Measurements from ENCODE around the gene TBC1D25.
A peak's percentile ranks its signal among the peaks of the same experiment; 100 is the strongest.

The TBC1D25 gene

GRCh38 chrX:48531358-48531959 is 8.1 kb upstream of the TBC1D25 start:
- Histone ChIP-seq H3K4me1 (peaks cover 0 to 27% (median 6%) of the 10 kb centered on the region in 10 experiments; a peak in 6 of 20 replicates), H3K9ac (peak overlapping the region in 1 of 11 experiments; percentile 45; a peak in 3 of 22 replicates), H3K27me3 (peaks cover 48 to 94% (median 73%) of the 10 kb centered on the region in 11 experiments; a peak in 21 of 22 replicates), H3K27ac (peak overlapping the region in 6 of 11 experiments; percentile 4 to 79 (median 61); a peak in 10 of 22 replicates), H4K20me1 (peaks cover 0 to 7% (median 0%) of the 10 kb centered on the region in 11 experiments; a peak in 1 of 22 replicates), H3K36me3 (peaks cover 18 to 40% (median 26%) of the 10 kb centered on the region in 11 experiments), H3K4me2 (peak overlapping the region in 3 of 11 experiments; percentile 4 to 52 (median 25); a peak in 4 of 22 replicates), H3K9me3 (replicated peaks in 1 of 11) (peaks cover 0 to 7% (median 0%) of the 10 kb centered on the region in 11 experiments; a peak in 2 of 22 replicates), H3K4me3 (no peak overlapping the region)
- TF ChIP-seq Cebpa-rat (IDR thresholded peaks at IDR 0.05), result no peak

DNA sequence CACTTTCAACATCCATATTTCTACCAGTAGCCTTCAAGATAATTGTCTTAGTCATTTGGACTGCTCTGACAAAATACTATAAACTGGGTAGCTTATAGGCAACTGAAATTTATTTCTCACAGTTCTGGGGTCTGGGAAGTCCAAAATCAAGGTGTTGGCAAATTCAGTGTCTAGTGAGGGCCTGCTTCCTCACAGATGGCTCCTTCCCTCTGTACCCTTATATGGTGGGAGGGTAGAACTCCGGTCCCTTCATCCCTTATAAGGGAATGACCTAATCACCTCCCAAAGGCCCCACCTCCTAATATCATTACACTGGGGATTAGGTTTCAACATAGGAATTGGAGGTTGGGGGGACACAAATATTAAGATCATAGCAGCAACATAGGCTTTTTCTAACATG is 7.4 kb upstream of the TBC1D25 start:
- peaks cover 0 to 2% (median 0%) of the 10 kb centered on the region in 11 experiments; a peak in 1 of 22 replicates for H4K20me1 ChIP-seq
- peak overlapping the region in 3 of 11 experiments; percentile 1 to 52 (median 5); a peak in 3 of 22 replicates for H3K4me2 ChIP-seq
- H3K9me3 ChIP-seq (replicated peaks in 1 of 11), result peaks cover 0 to 7% (median 0%) of the 10 kb centered on the region in 11 experiments; a peak in 2 of 22 replicates
- H3K27ac ChIP-seq, result peak overlapping the region in 5 of 11 experiments; percentile 46 to 79 (median 62); a peak in 6 of 22 replicates
- H3K4me1 ChIP-seq, result peaks cover 0 to 27% (median 6%) of the 10 kb centered on the region in 10 experiments; a peak in 6 of 20 replicates
- no peak for TF ChIP-seq Cebpa-rat (IDR thresholded peaks at IDR 0.05)
- peaks cover 11 to 33% (median 19%) of the 10 kb centered on the region in 11 experiments for H3K36me3 ChIP-seq
- H3K9ac ChIP-seq, result no peak overlapping the region
- no peak overlapping the region for H3K4me3 ChIP-seq
- H3K27me3 ChIP-seq, result peaks cover 48 to 93% (median 68%) of the 10 kb centered on the region in 11 experiments; a peak in 21 of 22 replicates

GRCh38 chrX:48533165-48533564 is 6.3 kb upstream of the TBC1D25 start:
- H3K4me2 ChIP-seq, result no peak overlapping the region
- no peaks in the 10 kb centered on the region; a peak in 1 of 22 replicates for H4K20me1 ChIP-seq
- H3K4me3 ChIP-seq, result no peak overlapping the region
- H3K4me1 ChIP-seq, result peaks cover 0 to 27% (median 6%) of the 10 kb centered on the region in 10 experiments; a peak in 6 of 20 replicates
- H3K27me3 ChIP-seq, result peaks cover 43 to 90% (median 59%) of the 10 kb centered on the region in 11 experiments; a peak in 21 of 22 replicates
- peaks cover 0 to 7% (median 0%) of the 10 kb centered on the region in 11 experiments; a peak in 2 of 22 replicates for H3K9me3 ChIP-seq (replicated peaks in 1 of 11)
- no peak for TF ChIP-seq Cebpa-rat (IDR thresholded peaks at IDR 0.05)
- H3K9ac ChIP-seq, result no peak overlapping the region
- no peak overlapping the region for H3K27ac ChIP-seq
- H3K36me3 ChIP-seq, result peaks cover 2 to 23% (median 10%) of the 10 kb centered on the region in 11 experiments; a peak in 17 of 22 replicates

GRCh38 chrX:48538641-48539344 is 721 bp upstream of the TBC1D25 start:
- peaks cover 18 to 27% (median 23%) of the 10 kb centered on the region in 10 experiments for H3K4me1 ChIP-seq
- H4K20me1 ChIP-seq, result peaks cover 0 to 10% (median 0%) of the 10 kb centered on the region in 11 experiments; a peak in 4 of 22 replicates
- H3K36me3 ChIP-seq, result peaks cover 0 to 19% (median 9%) of the 10 kb centered on the region in 11 experiments; a peak in 13 of 22 replicates
- H3K4me3 ChIP-seq, result peak overlapping the region in 7 of 10 experiments; percentile 24 to 72 (median 55); a peak in 8 of 20 replicates
- peak overlapping the region in 9 of 11 experiments; percentile 13 to 56 (median 36); a peak in 8 of 22 replicates for H3K4me2 ChIP-seq
- H3K27ac ChIP-seq, result peak overlapping the region in 10 of 11 experiments; percentile 45 to 92 (median 76); a peak in 17 of 22 replicates
- H3K27me3 ChIP-seq, result peaks cover 0 to 44% (median 12%) of the 10 kb centered on the region in 11 experiments; a peak in 12 of 22 replicates
- H3K9me3 ChIP-seq (replicated peaks in 1 of 11), result 0 out of 22 replicates have a peak, but pooled peaks cover 0 to 4% (median 0%) of the 10 kb centered on the region in 11 experiments
- no peak for TF ChIP-seq Cebpa-rat (IDR thresholded peaks at IDR 0.05)
- H3K9ac ChIP-seq, result peak overlapping the region in 8 of 11 experiments; percentile 41 to 87 (median 84); a peak in 10 of 22 replicates

- peak overlapping the region; percentile 66 to 77 (median 72) for H3K4me3 ChIP-seq
- peak overlapping the region; percentile 80 to 91 (median 87) for H3K9ac ChIP-seq
- peak overlapping the region; percentile 69 to 85 (median 78) for H3K4me2 ChIP-seq
Measured at GRCh38 chrX:48540028-48540375, 488 bp downstream of the TBC1D25 start.

DNA sequence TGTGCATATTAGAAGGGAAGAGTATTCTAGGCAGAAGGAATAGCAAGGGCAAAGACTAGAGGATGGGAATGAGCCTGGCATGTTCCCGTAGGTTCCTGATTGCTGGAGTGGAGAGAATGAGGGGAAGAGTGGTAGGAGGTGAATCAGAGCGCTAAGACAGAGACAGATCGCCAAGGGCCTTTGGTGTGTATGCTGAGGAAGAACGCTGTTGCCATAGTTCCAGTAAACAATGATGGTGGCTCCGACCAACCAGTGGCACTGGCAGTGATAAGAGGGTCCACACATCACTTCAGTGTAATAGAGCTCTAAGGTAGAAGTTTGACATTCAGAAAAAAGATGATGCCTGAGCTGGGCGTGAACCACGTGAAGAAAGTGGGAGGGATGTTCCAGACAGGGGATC is 966 bp downstream of the TBC1D25 start:
- Histone ChIP-seq H3K27me3 (peaks cover 0 to 36% (median 11%) of the 10 kb centered on the region in 11 experiments; a peak in 11 of 22 replicates), H3K9ac (peak overlapping the region in 10 of 11 experiments; percentile 80 to 91 (median 87); a peak in 18 of 22 replicates), H3K36me3 (peaks cover 5 to 36% (median 16%) of the 10 kb centered on the region in 11 experiments; a peak in 17 of 22 replicates), H3K4me2 (peak overlapping the region; percentile 69 to 85 (median 78)), H3K27ac (peak overlapping the region in 9 of 11 experiments; percentile 59 to 90 (median 86); a peak in 14 of 22 replicates), H3K4me1 (peaks cover 18 to 25% (median 23%) of the 10 kb centered on the region in 10 experiments), H3K4me3 (peak overlapping the region; percentile 66 to 77 (median 72)), H4K20me1 (peaks cover 0 to 10% (median 0%) of the 10 kb centered on the region in 11 experiments; a peak in 5 of 22 replicates), H3K9me3 (replicated peaks in 1 of 11) (0 out of 22 replicates have a peak, but pooled peaks cover 0 to 4% (median 0%) of the 10 kb centered on the region in 11 experiments)
- no peak for TF ChIP-seq Cebpa-rat (IDR thresholded peaks at IDR 0.05)

More at GRCh38 chrX:48540028-48540375, 488 bp downstream of the TBC1D25 start:
- Histone ChIP-seq H3K36me3 (peaks cover 5 to 31% (median 15%) of the 10 kb centered on the region in 11 experiments; a peak in 17 of 22 replicates), H3K4me1 (peaks cover 18 to 27% (median 23%) of the 10 kb centered on the region in 10 experiments), H3K27me3 (peaks cover 0 to 39% (median 11%) of the 10 kb centered on the region in 11 experiments; a peak in 10 of 22 replicates), H3K27ac (peak overlapping the region; percentile 79 to 92 (median 86)), H3K9me3 (replicated peaks in 1 of 11) (0 out of 22 replicates have a peak, but pooled peaks cover 0 to 4% (median 0%) of the 10 kb centered on the region in 11 experiments), H4K20me1 (peaks cover 0 to 10% (median 0%) of the 10 kb centered on the region in 11 experiments; a peak in 5 of 22 replicates)
- TF ChIP-seq Cebpa-rat (IDR thresholded peaks at IDR 0.05), result no peak

DNA sequence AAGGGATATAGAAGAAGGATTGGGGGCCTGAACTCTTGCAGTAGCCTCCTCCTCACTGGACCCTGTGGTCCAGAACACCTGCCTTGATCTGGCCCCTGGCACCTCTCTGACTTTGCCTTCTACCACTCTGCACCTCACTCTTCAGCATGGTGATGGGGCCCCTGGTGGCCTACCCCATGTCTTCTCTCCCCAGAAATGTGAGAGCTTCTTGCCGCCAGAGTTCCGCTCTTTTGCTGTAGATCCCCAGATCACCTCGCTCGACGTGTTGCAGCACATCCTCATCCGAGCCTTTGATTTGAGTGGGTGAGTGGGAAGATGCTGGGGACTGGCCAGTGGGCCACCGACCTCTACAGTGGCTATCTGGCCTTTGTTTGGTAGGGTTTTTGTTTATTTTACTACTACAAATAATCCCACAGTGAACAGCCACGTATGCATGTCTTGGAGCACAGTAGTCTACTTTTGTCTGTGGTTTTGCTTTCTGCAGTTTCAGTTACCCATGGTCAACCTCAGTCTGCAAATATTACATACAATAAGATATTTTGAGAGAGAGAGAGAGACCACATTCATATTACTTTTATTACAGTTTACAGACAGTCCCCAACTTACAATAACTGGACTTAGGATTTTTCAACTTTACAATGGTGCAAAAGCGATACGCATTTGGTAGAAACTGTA is 1.8 kb downstream of the TBC1D25 start:
- H3K4me2 ChIP-seq, result peak overlapping the region; percentile 69 to 85 (median 78)
- peak overlapping the region in 8 of 11 experiments; percentile 10 to 88 (median 82); a peak in 8 of 22 replicates for H3K9ac ChIP-seq
- H3K9me3 ChIP-seq (replicated peaks in 1 of 11), result 0 out of 22 replicates have a peak, but pooled peaks cover 0 to 4% (median 0%) of the 10 kb centered on the region in 11 experiments
- H4K20me1 ChIP-seq, result peaks cover 0 to 10% (median 0%) of the 10 kb centered on the region in 11 experiments; a peak in 5 of 22 replicates
- H3K4me1 ChIP-seq, result peaks cover 13 to 25% (median 21%) of the 10 kb centered on the region in 10 experiments
- H3K27ac ChIP-seq, result peak overlapping the region in 9 of 11 experiments; percentile 38 to 90 (median 81); a peak in 16 of 22 replicates
- peak overlapping the region in 8 of 10 experiments; percentile 26 to 77 (median 72); a peak in 13 of 20 replicates for H3K4me3 ChIP-seq
- TF ChIP-seq Cebpa-rat (IDR thresholded peaks at IDR 0.05), result no peak
- H3K27me3 ChIP-seq, result peaks cover 0 to 32% (median 10%) of the 10 kb centered on the region in 11 experiments; a peak in 10 of 22 replicates
- peaks cover 5 to 36% (median 16%) of the 10 kb centered on the region in 11 experiments; a peak in 17 of 22 replicates for H3K36me3 ChIP-seq

Data from BLaER1 treated with 17β-estradiol and CSF1 and Interleukin-3, amounts not matched to agents 10 nM and 100 nM (cell line).